NOMO-1 treated with dmso at 0.1 percent for 144 hours (cell line): ENCODE results near the gene IQCN.

Source experiments
- DNase-seq: peaks from one replicate; lab custom pipeline; 2025; ENCODE audit not compliant: unreplicated experiment; lab: John Stamatoyannopoulos, UW

IQCN gene

GRCh38 chr19:18306888-18307260 is 32.6 kb upstream of the IQCN start:
- no peak for DNase-seq

GRCh38 chr19:18306209-18306887 is 32.1 kb upstream of the IQCN start:
- no peak for DNase-seq

- peak; percentile 80 for DNase-seq
Measured at GRCh38 chr19:18304458-18305310, 30.4 kb upstream of the IQCN start.

- no peak for DNase-seq
Measured at GRCh38 chr19:18304208-18304457, 29.9 kb upstream of the IQCN start.

- DNase-seq: no peak
Measured at GRCh38 chr19:18301718-18302111, 27.5 kb upstream of the IQCN start.

- DNase-seq: no peak
Measured at GRCh38 chr19:18300930-18301717, 26.9 kb upstream of the IQCN start.

- DNase-seq: no peak
Measured at GRCh38 chr19:18299654-18300053, 25.4 kb upstream of the IQCN start.

- DNase-seq: no peak
Measured at GRCh38 chr19:18298601-18299000, 24.3 kb upstream of the IQCN start.

GRCh38 chr19:18297308-18297707 is 23.1 kb upstream of the IQCN start:
- DNase-seq: no peak

GRCh38 chr19:18295034-18295451 is 20.8 kb upstream of the IQCN start:
- DNase-seq: no peak

- DNase-seq: no peak
Measured at GRCh38 chr19:18294467-18294864, 20.2 kb upstream of the IQCN start.

- DNase-seq: no peak
Measured at GRCh38 chr19:18293642-18294466, 19.6 kb upstream of the IQCN start.

GRCh38 chr19:18292810-18293641 is 18.8 kb upstream of the IQCN start:
- peak; percentile 70 for DNase-seq

GRCh38 chr19:18292462-18292809 is 18.2 kb upstream of the IQCN start:
- no peak for DNase-seq

- DNase-seq: peak; percentile 86
Measured at GRCh38 chr19:18291590-18292461, 17.6 kb upstream of the IQCN start.

GRCh38 chr19:18291019-18291524 is 16.8 kb upstream of the IQCN start:
- no peak for DNase-seq

GRCh38 chr19:18290302-18291018 is 16.2 kb upstream of the IQCN start:
- DNase-seq: peak; percentile 25

- DNase-seq: no peak
Measured at GRCh38 chr19:18289471-18290301, 15.4 kb upstream of the IQCN start.
